Measurements from ENCODE around the gene RBM7.

The RBM7 gene

GRCh38 chr11:114397349-114397982 lies 3.0 kb upstream of the RBM7 start:
- no peak for DNase-seq

DNA sequence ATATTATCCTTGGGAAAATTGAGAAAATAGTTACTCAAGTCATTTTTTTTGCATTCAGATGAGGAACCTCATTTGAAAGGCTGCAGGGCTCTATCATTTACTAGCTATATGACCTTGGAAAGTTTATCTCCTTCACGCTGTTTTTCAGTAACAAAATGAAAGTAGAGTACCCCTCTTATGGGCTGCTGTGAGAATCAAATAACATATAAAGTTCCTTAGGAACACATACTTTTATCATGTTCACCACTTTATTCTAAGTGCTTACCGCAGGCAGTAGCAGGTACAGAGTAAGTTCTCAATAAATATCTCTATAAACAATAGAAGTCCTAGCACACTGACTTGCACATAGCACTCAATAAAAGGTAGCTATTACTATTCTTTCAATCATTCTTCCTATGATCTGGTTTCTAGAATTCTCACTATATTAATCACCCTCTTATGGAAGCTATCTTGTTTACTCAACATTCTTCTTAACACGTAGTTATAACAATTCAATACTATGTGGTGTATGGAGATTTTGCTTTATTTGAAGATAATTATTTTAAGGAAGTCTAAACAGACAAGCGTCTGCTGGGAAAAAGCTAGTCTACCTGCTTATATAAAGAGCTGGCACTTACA lies 2.1 kb upstream of the RBM7 start:
- DNase-seq = no peak

DNA sequence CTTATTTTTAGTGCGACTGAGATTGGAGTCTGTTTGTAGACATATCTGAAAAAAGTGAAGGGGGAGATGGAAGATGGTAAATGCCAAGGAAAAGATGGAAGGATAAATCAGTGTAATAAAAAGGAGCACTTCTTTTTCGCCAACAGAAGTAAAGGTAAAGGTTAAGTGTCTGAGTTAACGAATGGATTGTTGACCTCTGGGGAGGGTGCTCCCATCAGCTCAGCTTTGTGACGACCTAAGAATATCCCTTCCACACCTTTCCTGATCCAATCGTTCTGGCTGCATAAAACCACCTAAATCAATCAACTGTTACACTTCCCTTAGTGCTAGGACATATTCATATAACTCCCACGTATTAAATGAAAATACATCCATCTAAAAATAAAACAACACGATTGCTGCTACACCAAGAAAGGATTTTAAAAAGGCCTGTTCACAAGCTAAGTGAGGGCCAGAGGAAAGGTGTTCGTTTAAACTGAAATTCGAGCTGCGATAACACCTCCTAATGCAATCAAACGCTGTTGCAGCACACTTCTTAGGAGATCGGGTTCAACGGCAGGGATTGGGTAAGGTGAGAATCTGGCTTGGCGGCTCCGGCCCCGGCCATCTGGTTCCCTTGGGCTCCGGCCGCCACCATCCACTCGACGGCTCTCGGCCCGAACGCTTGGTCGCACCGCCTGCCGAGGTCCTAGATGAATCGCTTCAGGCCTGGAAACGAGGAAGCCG lies 813 bp upstream of the RBM7 start:
- peak; percentile 78 for DNase-seq

DNA sequence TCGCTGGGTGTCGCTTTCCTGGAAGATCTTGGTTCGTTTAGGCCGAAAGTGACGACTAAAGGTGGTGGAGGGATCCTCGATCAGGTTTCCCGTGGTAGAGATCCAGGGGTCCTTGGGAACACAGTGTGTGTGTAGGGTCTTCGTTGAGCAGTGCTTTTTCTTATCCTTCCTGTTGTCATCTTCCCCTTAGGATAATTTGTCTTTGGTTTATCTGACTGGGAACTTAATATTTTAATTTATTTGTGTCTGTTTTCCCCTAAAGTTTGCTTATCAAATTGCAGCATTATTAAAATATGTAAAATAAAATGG lies 403 bp downstream of the RBM7 start:
- DNase-seq = no peak

GRCh38 chr11:114401311-114401710 lies 845 bp downstream of the RBM7 start:
- DNase-seq = no peak

GRCh38 chr11:114412946-114413345 lies 12.5 kb downstream of the RBM7 start:
- DNase-seq = no peak

DNA sequence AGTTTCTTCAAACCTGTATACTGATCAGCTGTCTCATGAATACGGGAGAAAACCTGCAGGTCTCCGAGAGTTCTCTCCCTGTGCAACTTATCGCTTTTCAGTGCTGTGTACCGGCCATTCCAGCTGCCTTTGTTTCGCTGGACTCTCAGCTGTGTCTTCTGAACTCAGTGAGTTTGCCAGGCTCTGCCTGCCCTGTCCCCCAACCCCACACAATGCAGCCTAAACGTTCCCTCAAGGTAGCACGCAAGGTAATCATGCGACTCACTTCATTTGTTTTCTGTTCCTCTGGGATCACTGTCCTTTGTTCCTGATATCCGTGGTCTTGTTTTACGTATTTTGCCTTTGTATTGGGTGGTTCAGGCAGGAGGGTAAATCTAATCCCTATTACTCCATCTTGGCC lies 13.5 kb downstream of the RBM7 start:
- no peak for DNase-seq

GRCh38 chr11:114416441-114416961 lies 16.0 kb downstream of the RBM7 start:
- no peak for DNase-seq

GRCh38 chr11:114426280-114426679 lies 25.8 kb downstream of the RBM7 start:
- DNase-seq = no peak

DNA sequence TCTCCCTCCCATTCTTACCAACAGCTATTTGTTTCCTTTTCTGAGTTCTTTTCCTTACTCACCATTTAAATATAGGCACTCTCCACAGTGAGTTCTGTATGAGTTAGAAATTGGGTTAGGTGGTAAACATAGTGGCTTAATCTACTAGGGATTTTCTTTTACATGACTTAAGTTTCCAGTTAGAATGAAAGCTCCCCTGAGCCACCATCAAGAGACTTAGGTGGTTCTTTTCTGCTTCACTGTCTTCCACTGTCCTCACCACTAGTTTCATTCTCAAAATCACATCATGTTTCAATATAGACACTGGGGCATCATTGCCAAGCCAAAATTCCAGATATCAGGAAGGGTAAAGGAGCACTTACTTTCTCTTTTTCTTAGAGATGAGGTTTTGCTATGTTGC lies 29.8 kb downstream of the RBM7 start:
- no peak for DNase-seq

DNA sequence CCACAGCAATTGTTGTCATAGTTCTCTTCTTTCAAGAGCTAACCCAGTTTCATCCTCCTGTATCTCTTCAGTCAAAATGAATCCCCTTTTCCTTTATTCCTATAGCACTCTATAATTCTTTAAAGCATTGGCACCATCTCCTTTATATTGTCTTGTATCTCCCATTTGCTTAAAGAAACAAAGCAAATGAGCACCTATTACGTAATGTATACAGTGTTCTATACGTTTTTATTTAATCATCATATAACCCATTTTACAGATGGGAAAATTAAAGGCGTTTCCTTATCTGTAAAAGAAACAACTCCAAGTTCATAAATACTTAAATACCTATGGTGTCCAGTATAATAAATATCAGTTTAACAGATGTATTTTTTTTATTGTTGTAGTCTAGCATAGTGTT lies 32.4 kb downstream of the RBM7 start:
- no peak for DNase-seq

GRCh38 chr11:114433376-114433775 lies 32.9 kb downstream of the RBM7 start:
- no peak for DNase-seq

DNA sequence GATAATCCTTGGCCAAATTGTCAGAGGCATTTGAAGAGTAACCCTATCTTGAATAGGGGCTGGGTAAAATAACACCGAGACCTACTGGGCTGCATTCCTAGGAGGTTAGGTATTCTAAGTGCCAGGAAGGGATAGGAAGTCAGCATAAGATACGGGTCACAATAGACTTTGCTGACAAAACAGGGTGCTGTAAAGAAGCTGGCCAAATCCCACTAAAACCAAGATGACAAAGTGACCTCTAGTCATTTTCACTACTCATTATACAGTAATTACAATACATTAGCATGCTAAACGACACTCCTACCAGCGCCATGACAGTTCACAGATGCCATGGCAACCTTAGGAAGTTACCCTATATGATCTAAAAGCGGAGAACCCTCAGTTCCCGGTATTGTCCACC lies 37.8 kb downstream of the RBM7 start:
- no peak for DNase-seq

GRCh38 chr11:114439229-114440120 lies 39.0 kb downstream of the RBM7 start, which contains the start of gene REXO2:
Gene REXO2, plus strand, starts transcription at chr11:114439467. Its CDS starts 62 bp downstream, at chr11:114439529.
- peak; percentile 91 for DNase-seq

GRCh38 chr11:114440121-114440860 lies 39.8 kb downstream of the RBM7 start:
- DNase-seq = no peak

DNA sequence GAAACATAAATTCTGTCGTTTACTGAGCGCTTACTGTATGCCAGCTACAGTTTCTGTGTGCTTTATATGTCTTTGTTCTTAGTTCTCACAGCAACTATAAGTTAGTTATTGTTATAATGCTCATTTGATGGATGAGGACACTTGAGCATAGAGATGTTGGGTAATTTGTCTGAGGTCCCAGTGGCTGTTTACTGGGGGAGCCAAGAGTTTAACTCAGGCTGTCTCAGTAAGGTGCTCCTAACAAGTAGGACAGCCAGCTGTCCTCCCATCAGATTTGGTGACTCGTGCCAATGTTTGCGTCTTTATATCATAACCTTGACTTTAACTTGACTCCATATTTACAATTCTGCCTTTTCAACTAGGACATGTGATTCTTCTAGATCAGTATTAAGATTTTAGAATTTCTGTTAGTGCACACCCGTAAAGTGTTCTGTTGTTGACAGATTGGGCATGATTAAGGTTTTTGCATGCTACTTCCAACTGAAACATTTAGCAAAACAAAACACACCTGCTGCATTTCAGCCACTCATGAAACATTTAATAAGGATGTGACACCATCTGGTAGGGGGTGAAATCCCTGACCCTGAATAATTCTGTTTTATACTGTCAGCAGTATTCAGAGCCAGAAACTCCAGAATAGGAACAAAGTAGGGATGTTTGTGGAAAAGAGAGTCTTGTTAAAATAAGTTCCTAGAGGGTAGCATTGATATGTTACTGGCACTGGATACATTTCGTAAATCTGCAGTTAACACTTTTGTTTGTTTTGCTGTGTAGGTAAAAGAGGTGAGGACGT lies 40.7 kb downstream of the RBM7 start:
- no peak for DNase-seq

DNA sequence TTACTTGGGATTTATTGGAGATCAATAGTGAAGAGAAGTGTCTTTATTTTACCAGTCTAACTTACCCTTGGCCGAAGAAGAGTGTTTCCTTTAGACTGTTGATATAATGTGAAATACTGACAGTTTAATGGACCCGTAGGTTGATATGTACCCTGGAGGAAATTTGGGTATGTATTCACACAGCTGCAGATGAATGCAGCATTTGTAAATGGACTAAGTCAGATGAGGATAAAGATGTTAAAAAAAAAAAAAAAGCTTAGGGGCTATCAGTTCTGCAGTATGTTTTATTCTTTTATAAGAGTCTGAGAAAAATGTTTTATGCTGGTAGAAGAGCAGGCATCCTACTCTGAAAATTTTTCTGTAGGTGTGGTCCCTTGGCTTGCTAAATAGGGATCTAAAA lies 41.5 kb downstream of the RBM7 start:
- no peak for DNase-seq

DNA sequence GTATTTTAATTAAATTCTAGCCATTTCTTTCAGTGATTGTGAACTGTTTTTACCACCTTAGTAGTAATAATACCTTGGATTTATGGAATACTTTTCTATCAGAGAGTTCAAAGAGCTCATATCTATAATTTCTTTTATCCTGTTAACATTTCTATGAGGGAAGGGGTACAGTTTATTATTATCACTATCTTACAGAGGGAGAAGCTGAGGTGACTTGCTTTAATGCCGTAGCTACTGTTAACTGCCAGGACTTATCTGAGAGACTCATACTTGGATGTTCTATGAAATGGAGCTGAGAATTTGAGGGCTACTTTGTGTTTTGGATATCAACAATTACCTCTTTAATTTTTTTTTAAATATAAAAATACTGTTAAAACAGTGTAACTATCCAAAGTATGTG lies 42.1 kb downstream of the RBM7 start:
- DNase-seq = no peak

DNA sequence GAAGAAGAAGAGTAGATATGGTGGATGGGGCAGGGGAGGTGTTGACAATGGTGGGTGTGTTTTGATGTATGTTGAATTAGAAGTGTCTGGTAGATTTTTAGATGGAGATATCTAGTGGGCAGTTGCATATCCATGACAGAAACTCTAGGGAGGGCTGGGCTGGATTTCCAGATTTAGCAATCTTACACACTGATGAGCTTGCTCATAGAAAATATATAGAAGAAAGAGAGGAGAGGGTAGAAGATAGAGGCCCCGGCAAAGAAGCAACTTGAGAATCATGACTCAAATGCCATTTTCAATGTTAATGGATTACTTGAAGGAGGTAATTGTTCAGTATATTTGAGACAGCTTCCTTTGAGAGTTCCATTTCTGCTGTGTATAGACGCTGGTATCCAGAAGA lies 47.0 kb downstream of the RBM7 start:
- DNase-seq = no peak

DNA sequence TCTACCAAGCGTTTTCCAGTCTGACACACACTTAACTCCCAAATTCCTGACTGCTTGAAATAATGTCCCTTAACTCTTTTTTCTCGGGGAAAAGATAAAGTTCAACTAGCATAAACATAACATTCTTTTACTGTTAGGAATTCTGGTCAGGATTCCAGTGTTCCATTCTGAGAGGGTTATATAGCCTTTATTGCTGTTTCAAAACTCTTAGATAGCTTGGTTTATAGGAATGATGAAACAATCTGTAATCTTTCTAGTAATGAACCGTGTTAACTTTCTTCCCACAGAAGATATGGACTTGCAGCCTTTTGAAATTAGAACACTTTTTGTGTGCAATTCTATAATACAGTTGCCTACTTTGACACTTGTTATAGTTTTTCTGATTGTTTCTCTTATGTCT lies 47.4 kb downstream of the RBM7 start:
- no peak for DNase-seq

GRCh38 chr11:114448749-114449482 lies 48.5 kb downstream of the RBM7 start:
- DNase-seq = no peak

Measured in DMS79 (cell line).